HG02840 (cell line): Measurements from ENCODE around the gene NECTIN1.

Source experiments
- ATAC-seq: cut with Tn5 transposase; IDR thresholded peaks from one replicate; pipeline ENCODE4 v1.9.1; 2021; ENCODE audit warnings: mild to moderate bottlenecking, moderate library complexity, moderate number of reproducible peaks; ENCODE audit not compliant: unreplicated experiment, low FRiP score

The NECTIN1 gene

GRCh38 chr11:119714189-119714588, 14.8 kb downstream of the NECTIN1 start:
- no peak for ATAC-seq

DNA sequence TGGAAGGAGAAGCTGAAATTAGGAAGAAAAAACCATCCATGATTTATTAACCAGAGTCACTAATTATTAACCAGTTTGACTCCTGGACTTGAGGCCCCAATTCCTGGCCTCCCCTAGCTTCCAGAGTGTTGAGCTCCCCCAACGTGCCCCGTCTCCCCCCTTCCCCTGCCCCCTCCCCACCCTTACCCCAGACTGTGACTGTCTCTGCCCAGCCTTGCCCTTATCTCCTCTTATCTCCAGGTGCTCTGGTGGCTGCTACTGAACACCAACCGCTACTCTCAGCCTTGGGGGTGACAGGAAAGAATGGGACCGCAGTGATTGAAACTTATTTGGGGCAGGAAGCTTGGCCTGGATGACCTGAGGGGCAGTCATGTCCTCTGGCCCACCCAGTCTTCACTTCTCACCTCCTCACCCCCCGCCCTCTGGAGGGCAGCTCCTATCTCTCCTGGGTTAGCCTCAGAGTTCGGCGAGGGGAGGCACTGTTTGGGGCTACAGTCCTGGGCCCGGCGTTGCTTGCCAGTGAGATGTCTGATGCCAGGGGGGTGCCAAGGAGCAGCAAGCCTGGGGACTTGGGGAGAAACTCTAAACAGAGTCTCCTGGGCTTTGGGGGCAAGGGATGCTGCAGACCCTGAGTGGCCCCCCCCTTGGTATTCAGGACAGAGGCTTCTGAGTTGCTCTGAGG, 15.5 kb downstream of the NECTIN1 start:
- ATAC-seq, result no peak

- no peak for ATAC-seq
Observed at GRCh38 chr11:119712459-119713358, 16.3 kb downstream of the NECTIN1 start.

DNA sequence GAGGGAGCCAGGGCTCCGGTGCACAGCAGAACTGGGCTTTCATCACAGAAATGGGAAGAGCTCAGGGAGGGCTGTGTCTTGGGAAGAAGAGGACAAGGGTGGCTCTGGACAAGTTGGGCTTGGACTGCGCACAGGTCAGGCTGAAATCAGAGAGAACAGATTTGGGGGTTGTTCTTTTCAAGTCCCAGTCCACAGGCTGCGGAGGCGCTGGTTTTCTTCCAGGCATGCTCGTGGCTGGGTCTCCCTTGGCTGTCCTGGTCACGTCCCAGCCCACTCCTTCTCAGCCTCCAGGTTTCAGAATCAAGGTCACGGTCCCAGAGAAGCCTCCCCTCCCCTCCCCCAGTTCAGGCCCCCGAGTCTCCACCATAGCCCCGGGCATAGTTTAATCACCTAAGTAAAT, 17.0 kb downstream of the NECTIN1 start:
- no peak for ATAC-seq

DNA sequence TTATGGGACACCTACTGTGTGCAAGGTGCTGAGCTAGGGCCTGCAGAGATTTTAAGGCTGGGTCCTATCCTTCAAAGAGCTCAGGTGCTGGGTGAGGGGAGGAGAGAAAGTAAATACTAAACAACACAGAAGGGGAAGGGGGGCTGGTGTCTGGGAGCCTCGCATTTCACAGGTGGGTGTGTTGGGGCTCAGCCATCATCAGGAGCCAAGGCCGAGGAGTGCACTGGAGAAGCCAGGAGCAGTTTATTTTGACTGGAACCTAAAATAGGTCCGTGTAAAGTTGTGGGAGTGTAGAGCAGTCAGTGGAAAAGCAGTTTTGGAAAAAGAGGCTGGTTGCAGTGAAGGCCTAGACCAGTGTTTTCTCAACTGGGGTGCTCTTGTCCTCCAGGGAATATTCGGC, 17.5 kb downstream of the NECTIN1 start:
- no peak for ATAC-seq

GRCh38 chr11:119710417-119710816, 18.6 kb downstream of the NECTIN1 start:
- no peak for ATAC-seq

DNA sequence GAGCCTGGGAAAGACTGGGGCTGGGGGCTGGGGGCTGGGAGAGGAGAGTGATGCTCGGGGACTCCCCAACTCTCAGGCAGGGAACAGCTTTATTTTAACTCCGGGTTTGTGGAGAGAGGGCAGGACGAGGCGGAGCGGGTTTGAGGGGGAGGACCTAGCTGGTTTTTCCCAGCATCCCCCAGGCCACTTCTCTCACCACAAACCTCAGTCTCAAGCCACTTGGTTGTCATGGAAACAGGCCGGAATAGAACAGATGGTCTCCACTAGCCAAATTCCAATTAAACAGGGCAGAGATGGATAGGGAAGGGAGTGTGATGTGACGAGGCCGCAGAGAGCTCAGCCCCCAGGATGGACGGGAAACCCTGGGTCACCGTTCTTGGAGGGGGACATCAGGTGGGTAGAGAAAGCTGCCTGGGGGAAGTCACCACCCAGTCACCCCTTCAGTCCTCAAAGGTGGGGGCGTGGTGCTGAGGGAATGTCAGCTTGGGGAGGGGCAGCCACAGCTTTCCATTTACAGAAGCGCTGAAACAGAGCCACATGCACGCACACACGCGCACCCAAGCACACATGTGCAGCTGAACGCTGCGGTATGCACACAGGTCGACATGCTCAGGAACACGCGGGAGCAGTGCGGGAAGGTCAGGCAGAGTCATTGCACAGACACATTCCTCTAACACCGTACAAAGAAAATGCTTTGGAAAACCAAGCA, 19.2 kb downstream of the NECTIN1 start:
- no peak for ATAC-seq

GRCh38 chr11:119709171-119709570, 19.8 kb downstream of the NECTIN1 start:
- ATAC-seq, result no peak

DNA sequence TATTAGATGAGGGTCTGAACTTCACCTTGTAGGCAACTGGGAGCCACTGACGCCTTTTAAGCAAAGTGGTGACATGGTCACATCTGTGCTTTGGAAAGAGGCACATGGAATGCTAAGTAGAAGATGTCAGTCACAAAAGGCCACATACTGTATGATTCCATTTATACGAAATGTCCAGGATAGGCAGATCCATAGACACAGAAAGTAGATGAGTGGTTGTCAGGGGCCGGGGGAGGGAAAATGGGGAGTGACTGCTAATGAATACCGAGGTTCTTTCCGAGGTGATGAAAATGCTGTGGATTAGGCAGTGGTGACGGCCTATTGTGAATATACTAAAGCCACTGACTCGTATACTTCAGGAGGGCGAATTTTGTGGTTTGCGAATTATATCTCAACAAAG, 20.6 kb downstream of the NECTIN1 start:
- no peak for ATAC-seq

GRCh38 chr11:119706887-119707286, 22.1 kb downstream of the NECTIN1 start:
- no peak for ATAC-seq

- ATAC-seq, result no peak
Observed at GRCh38 chr11:119706029-119706428, 23.0 kb downstream of the NECTIN1 start.

- no peak for ATAC-seq
Observed at GRCh38 chr11:119705362-119705761, 23.6 kb downstream of the NECTIN1 start.

GRCh38 chr11:119704849-119705248, 24.2 kb downstream of the NECTIN1 start:
- ATAC-seq, result no peak

GRCh38 chr11:119701591-119702549, 27.1 kb downstream of the NECTIN1 start:
- ATAC-seq, result no peak

DNA sequence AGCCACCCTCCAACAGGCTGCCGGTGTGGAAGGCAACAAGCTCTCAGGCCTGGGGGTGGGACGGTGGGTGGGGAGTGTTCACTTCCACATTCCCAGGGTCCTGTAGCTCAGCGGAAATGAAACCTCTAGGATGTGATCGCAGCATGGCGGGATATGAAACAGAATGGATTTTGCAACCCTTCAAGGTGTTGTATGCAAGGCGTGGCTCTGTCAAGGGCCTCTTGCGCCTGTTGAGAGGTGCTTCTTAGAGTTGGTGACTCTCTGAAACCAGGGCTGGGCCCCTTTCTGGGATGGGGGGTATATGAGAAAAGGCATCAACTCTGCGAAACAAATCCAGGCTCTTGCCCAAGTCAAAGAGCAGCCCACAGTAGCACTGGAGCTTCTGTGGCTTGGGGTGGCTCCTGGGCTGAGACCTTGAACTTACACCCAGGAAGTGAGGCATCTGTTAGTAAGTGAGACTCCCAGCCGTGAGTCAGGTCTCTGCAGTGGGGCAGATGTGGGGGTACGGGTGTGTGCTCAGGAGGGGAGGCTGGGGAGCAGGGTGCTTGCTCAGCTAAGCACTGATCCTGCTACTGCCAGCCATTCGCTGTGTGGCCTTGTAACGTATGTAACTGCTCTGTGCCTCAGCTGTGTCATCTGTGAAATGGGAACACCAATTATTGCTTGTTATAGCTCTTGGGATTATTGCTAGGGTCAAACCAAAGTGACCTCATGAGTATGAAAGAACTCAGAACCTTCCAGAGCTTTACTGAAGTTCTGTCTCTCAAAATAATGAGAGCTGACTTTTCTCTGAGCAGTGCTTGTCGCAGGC, 28.3 kb downstream of the NECTIN1 start:
- no peak for ATAC-seq

DNA sequence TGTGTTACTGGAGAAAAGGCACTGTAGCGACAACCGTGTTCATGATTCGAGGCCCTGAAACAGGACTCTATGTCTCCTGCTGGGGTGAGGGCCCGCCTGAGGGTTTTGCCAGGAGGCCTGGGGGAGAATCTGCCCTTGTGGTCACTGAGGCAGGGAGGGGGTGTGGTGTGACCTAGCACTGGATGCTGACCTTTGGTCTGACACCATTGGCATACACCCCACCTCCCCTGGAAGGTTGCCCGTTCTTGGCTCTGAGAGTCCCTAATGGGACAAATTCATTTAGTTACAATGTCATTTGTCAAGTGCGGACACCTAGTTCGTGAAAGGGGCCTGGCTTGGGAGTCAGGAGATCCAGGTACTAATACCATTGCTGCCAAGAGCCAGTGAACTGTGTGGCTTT, 29.0 kb downstream of the NECTIN1 start:
- ATAC-seq, result no peak

DNA sequence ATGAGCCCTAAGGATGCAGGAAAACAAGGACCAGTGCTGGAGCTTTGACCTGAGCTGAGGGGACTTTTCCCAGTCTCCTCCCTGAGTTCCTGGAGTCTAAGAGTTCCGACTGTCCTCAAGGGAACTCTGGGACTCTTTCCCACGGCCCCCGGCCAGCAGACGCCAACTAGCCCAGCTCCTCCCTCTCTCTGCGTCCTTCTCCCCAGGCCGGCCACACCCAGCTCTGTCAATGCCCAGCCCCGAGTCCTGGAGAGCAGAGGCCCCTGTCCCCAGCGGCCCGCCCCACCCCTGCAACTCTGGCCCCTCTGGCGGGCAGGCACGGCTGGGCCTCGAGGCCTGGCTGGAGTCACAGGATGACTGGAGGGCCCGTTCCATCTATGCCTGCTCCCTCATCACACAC, 29.8 kb downstream of the NECTIN1 start:
- ATAC-seq, result no peak

GRCh38 chr11:119697882-119698281, 31.1 kb downstream of the NECTIN1 start:
- ATAC-seq, result no peak

DNA sequence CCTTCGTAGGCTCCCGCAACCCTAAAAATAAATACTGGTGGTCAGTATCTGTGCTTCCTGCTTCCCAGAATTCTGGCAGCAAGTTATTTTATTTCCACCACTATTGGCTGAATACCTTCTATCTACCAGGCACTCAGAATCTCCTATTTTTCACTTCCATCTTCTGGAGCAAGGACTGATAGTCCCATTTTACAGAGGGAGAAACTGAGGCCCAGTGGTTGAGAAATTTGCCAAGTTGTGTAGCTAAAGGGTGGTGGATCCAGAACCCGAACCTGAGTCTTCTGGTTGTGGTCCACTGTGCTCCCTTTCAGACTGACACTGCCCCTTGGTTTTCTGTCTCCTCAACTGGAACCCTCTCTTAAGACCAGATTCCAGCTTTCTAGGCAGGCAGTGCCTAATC, 31.6 kb downstream of the NECTIN1 start:
- ATAC-seq, result no peak
